Measurements from ENCODE around the gene RPL31. TPM values are rescaled to one million over a fixed set of nuclear protein-coding genes. Genes with fewer than 3 reads are reported as not detected.
A peak's percentile ranks its signal among the peaks of the same experiment; 100 is the strongest.

The RPL31 gene
- total and polyA plus RNA-seq, 9 of the 15 experiments (the other 6 are each of a cell fraction or from before 2014, with no cell fraction given), result 1,176 to 6,037 (median 2,997) TPM

DNA sequence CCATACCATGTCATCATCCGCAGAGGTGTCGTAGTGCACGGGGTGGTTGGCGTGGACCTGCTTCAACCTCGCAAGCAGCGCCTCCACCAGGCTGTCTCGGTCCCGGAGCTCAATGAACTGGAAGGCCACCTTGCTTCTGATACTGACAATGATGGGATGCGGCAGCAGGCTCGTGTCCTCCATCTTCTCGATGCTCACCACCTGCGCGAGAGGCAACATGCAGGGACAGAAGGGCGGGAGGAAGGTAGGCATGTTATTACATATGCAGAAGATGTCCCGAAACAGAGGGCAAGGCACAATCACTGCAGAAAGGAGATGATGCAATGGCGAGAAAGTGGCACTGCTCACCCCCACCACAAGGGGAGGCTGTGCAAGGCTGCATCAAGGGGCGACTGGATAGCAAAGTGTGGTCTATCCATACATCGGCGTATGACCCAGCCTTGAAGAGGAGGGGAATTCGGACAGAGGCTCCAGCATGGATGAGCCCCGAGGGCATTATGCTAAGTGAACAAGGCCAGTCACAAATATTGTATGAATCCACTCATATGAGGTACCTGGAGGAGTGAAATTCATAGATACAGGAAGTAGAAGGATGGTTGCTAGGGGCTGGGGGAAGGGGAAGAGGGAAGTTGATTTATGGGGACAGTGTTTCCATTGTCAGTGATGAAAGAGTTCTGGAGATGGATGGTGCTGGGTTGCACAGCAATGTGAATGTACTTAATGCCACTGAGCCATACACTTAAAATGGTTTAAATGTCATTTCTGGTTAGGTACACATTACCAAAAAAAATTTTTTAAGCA lies 36.6 kb downstream of the RPL31 start (continued):
- TF ChIP-seq MTA3 (IDR thresholded peaks at IDR 0.05; ENCODE audit: borderline replicate concordance) (peak; percentile 62; the same call in 1 of the 2 replicates), SRSF9 (IDR thresholded peaks at IDR 0.05; ENCODE audit: borderline replicate concordance, low read depth, low read length) (no peak), ZNF316 (IDR thresholded peaks at IDR 0.05) (no peak), NELFE (IDR thresholded peaks at IDR 0.05; ENCODE audit: insufficient read depth, insufficient read length) (no peak), ZNF24 (IDR thresholded peaks at IDR 0.05) (peak; percentile 17; the same call in 1 of the 2 replicates), HMG20A (CRISPR knock-in tag; conservative IDR thresholded peaks at IDR 0.05) (no peak), TFAM (CRISPR knock-in tag; conservative IDR thresholded peaks at IDR 0.05) (no peak), UBTF (IDR thresholded peaks at IDR 0.05; ENCODE audit: borderline replicate concordance in 1 of 2, low read depth in 2 of 2, low read length in 2 of 2) (no peak), HIVEP1 (CRISPR knock-in tag; IDR thresholded peaks at IDR 0.05) (no peak), ZNF121 (CRISPR knock-in tag; conservative IDR thresholded peaks at IDR 0.05) (no peak), ELF2 (CRISPR knock-in tag; IDR thresholded peaks at IDR 0.05) (no peak), KLF1 (tag; IDR thresholded peaks at IDR 0.05) (no peak)
- TF ChIP-seq, protein P1, sequence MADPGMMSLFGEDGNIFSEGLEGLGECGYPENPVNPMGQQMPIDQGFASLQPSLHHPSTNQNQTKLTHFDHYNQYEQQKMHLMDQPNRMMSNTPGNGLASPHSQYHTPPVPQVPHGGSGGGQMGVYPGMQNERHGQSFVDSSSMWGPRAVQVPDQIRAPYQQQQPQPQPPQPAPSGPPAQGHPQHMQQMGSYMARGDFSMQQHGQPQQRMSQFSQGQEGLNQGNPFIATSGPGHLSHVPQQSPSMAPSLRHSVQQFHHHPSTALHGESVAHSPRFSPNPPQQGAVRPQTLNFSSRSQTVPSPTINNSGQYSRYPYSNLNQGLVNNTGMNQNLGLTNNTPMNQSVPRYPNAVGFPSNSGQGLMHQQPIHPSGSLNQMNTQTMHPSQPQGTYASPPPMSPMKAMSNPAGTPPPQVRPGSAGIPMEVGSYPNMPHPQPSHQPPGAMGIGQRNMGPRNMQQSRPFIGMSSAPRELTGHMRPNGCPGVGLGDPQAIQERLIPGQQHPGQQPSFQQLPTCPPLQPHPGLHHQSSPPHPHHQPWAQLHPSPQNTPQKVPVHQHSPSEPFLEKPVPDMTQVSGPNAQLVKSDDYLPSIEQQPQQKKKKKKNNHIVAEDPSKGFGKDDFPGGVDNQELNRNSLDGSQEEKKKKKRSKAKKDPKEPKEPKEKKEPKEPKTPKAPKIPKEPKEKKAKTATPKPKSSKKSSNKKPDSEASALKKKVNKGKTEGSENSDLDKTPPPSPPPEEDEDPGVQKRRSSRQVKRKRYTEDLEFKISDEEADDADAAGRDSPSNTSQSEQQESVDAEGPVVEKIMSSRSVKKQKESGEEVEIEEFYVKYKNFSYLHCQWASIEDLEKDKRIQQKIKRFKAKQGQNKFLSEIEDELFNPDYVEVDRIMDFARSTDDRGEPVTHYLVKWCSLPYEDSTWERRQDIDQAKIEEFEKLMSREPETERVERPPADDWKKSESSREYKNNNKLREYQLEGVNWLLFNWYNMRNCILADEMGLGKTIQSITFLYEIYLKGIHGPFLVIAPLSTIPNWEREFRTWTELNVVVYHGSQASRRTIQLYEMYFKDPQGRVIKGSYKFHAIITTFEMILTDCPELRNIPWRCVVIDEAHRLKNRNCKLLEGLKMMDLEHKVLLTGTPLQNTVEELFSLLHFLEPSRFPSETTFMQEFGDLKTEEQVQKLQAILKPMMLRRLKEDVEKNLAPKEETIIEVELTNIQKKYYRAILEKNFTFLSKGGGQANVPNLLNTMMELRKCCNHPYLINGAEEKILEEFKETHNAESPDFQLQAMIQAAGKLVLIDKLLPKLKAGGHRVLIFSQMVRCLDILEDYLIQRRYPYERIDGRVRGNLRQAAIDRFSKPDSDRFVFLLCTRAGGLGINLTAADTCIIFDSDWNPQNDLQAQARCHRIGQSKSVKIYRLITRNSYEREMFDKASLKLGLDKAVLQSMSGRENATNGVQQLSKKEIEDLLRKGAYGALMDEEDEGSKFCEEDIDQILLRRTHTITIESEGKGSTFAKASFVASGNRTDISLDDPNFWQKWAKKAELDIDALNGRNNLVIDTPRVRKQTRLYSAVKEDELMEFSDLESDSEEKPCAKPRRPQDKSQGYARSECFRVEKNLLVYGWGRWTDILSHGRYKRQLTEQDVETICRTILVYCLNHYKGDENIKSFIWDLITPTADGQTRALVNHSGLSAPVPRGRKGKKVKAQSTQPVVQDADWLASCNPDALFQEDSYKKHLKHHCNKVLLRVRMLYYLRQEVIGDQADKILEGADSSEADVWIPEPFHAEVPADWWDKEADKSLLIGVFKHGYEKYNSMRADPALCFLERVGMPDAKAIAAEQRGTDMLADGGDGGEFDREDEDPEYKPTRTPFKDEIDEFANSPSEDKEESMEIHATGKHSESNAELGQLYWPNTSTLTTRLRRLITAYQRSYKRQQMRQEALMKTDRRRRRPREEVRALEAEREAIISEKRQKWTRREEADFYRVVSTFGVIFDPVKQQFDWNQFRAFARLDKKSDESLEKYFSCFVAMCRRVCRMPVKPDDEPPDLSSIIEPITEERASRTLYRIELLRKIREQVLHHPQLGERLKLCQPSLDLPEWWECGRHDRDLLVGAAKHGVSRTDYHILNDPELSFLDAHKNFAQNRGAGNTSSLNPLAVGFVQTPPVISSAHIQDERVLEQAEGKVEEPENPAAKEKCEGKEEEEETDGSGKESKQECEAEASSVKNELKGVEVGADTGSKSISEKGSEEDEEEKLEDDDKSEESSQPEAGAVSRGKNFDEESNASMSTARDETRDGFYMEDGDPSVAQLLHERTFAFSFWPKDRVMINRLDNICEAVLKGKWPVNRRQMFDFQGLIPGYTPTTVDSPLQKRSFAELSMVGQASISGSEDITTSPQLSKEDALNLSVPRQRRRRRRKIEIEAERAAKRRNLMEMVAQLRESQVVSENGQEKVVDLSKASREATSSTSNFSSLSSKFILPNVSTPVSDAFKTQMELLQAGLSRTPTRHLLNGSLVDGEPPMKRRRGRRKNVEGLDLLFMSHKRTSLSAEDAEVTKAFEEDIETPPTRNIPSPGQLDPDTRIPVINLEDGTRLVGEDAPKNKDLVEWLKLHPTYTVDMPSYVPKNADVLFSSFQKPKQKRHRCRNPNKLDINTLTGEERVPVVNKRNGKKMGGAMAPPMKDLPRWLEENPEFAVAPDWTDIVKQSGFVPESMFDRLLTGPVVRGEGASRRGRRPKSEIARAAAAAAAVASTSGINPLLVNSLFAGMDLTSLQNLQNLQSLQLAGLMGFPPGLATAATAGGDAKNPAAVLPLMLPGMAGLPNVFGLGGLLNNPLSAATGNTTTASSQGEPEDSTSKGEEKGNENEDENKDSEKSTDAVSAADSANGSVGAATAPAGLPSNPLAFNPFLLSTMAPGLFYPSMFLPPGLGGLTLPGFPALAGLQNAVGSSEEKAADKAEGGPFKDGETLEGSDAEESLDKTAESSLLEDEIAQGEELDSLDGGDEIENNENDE (IDR thresholded peaks at IDR 0.05; ENCODE audit: low read depth, low read length), result no peak
- TF ChIP-seq, protein P2, sequence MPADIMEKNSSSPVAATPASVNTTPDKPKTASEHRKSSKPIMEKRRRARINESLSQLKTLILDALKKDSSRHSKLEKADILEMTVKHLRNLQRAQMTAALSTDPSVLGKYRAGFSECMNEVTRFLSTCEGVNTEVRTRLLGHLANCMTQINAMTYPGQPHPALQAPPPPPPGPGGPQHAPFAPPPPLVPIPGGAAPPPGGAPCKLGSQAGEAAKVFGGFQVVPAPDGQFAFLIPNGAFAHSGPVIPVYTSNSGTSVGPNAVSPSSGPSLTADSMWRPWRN (IDR thresholded peaks at IDR 0.05; ENCODE audit: low read depth), result no peak
